NCI-H82 treated with DMSO at 0.1 percent for 48 hours (cell line): ENCODE results near the gene RFNG.
A peak's percentile ranks its signal among the peaks of the same experiment; 100 is the strongest.
"Not testable (repeated sequence)": the region's sequence is repeated elsewhere in the genome, so short reads cannot be mapped to it uniquely, and the experiment has no call there.

Experiments
- DNase-seq: peaks from one replicate; lab custom pipeline; 2025; ENCODE audit not compliant: unreplicated experiment; lab: John Stamatoyannopoulos, UW

Gene RFNG

GRCh38 chr17:82046903-82047302 lies 4.7 kb downstream of the RFNG start:
- no peak for DNase-seq

DNA sequence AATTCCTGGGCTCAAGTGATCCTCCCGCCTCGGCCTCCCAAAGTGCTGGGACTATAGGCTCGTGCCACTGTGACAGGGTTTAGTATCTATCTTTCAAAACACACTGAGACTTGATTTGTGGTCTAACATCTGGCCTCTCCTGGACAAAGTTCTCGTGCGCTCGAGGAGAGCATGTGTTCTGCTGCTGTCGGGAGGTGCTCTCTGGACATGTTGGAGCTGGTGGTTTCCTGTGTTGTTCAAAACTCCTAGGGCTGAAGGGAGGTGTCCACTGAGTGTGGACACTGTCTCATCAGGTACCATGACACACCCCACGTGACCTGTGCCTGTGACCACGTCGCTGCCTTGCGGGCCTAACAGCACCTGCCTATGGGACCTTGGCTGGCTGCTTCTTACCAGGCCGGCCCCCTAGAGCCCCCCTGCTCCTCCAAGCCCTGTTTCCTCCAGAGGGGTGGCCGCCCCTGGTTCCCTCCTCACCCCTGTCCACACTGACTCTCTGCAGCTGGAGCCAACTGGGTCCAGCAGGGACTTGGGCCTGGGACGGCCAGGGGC lies 5.6 kb downstream of the RFNG start:
- no peak for DNase-seq

DNA sequence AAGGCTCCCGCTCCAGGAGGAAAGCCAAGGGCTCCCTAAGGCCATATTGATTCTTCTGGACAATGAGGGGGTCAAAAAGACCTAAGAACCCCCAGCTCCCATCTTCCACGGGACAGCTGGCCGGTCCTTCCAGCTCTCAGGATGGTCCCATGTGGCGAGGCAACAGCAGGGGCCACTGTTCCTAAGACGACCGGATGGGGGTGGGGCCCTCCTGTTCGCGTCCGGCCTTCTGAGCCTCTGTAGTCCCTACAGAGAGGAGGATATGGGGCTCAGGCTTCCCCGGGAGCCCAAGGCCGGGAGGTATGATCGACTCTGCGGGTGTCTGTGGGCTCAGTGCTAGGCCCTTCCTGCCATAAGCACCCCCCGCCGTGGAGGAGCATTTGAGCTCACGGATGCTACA lies 8.1 kb downstream of the RFNG start:
- DNase-seq, result no peak

- no peak for DNase-seq
Measured at GRCh38 chr17:82042649-82043048, 9.0 kb downstream of the RFNG start.

DNA sequence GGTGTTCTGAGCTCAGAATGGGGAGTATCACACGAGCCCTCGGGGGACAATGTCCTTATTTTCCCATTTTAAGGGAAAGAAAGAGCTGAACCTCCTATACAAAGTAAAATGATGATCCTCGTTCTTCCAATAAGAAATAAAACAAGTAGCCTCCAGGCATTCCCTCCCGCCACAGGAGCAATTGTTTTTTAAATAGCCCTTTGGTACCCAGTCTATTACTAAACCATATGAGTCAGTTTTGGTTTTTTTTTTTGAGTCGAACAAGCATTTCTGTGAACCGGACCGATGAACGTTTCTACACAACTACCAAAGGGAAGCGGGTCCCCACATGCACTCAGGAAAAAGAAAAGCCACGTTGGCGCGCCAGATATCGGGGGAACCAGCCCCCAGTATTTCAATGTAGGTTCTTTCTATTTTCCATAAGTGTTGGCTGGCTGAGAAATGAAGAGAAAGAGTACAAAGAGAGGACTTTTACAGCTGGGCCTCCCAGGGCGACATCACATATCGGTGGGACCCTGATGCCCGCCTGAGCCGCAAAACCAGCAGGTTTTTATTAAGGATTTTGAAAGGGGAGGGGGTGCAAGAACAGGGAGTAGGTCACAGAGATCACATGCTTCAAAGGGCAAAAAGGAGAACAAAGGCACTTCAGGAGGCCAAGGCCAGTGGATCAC lies 10.3 kb downstream of the RFNG start:
- DNase-seq, result no peak

GRCh38 chr17:82039695-82040299 lies 11.8 kb downstream of the RFNG start:
- DNase-seq, result no peak

GRCh38 chr17:82038796-82039409 lies 12.7 kb downstream of the RFNG start:
- DNase-seq, result not testable (repeated sequence)

GRCh38 chr17:82037889-82038195 lies 13.8 kb downstream of the RFNG start:
- DNase-seq, result no peak

GRCh38 chr17:82037092-82037888 lies 14.3 kb downstream of the RFNG start, which contains the start of gene DCXR:
DCXR (minus strand) TSS chr17:82037697; CDS start chr17:82037682, 15 bp downstream.
- peak; percentile 96 for DNase-seq

GRCh38 chr17:82036634-82037091 lies 14.9 kb downstream of the RFNG start:
- no peak for DNase-seq

DNA sequence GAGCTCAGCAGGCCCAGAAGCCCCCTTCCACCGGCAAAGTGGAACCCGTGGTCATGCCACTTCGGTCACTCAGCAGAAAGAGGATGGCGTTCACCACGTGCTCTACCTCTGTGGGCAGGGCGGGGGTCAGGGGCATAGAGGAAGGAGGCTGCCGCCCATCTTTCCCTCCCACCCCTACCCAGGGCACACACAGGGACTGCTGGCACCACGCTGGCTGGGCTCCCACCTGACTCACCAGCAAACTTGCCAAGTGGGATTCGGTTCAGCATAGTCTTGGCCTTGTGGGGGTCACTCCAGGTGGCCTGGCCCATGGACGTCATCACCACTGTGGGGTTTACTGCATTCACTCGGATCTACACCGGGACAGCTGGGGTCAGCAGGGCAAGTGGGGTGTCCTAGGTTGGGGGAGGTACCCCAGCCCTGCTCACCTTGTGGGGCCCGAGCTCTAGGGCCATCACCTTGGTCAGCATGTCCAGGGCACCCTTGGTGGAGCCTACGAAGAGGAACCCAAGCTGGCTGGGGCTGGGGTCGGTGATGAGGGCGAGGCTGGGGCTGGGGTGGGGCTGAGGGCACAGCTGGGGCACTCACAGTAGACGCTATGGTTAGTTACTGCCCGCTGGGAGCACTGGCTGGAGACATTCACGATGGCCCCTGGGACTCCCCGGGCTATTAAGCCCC lies 15.5 kb downstream of the RFNG start:
- DNase-seq, result no peak

DNA sequence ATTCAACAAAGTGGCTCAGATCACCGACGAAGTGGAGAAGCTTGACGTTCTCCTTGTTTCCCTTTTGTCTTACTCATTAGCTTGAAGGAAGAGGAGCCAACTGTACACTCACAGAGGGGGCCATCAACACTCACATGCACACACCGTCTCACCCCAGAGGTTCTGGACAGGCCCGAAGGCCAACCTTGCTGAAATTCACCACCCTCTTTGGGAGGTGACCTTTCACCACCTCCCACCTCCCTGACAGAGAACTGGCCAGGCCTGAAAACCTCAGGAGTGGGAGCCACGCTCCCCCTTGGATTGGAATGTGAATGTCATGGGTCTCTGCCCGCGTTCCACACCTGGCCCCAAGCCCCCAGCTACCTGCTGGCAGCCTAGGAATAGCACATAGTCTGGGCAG lies 16.1 kb downstream of the RFNG start:
- DNase-seq, result no peak

- no peak for DNase-seq
Measured at GRCh38 chr17:82034371-82035011, 17.1 kb downstream of the RFNG start.

- no peak for DNase-seq
Measured at GRCh38 chr17:82033359-82034085, 18.1 kb downstream of the RFNG start.

DNA sequence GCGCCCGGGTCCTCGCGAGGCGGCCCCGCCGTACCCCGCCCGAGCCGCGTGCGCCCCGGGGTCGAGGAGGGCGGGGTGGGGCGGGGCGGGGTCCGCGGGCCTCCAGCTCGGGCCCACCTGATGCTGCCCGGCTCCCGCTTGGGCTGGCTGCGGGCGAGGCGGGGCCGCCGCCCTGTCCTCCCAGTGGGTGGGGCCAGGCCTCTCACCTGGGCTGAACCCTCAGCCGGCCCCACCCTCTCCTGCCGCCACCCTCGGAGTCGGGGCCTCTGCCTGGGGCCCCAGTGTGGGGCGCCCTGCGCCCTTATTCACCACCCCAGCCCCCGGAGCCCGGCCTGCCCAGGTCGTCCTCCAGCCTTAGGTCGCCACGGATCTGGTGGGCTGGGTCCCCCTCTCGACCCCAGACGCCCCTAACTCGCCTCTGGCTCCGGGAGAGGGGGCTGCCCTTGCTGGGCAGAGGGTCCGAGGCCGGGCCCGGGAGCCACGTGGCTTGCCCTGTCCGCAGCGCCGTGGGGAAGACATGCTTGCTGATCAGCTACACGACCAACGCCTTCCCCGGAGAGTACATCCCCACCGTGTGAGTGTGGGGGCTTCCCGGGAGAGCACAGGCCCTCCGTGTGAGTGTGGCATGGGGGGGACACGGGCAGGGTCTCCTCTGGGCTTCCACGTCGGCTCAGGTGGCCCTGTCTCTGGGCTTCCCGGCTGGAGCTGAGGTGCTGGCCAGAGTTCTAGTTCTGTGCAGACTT lies 19.6 kb downstream of the RFNG start:
- DNase-seq, result peak; percentile 22

DNA sequence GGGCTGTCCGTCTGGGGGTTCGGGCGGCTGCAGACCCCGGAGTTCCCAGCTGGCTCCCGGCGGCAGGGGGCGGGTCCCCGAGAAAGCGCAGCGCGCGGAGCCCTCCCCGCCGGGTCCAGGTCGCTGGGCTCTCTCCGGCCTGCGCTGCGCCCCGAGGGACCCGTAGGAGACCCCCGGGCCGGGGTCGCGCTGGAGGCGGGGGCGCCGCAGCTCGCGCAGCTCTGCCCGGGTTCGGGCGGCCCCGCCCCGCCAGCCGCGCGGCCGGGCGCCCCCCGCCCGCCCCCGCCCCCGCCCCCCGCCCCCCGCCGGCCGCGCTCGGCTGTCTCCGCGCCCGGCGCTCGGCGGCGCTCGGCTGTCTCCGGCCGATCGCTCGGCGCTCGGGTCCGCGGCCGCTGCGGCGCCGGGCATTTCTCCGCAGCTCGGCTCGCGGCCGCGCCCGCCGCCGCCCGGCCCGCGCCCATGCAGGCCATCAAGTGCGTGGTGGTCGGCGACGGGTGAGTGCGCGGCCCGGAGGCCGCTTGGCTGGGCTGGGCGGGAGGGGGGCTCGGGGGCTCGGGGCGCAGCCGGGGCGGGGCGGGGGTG lies 20.2 kb downstream of the RFNG start, which contains the start of gene RAC3:
RAC3 (plus strand) TSS at position 376 of the 582 bp plus-strand sequence; CDS start at position 460, 84 bp downstream.
- DNase-seq, result no peak

GRCh38 chr17:82030470-82031302 lies 20.9 kb downstream of the RFNG start:
- DNase-seq, result peak; percentile 16
